Rectal smooth muscle tissue (tissue), 1 donor: ENCODE data around the gene ZNF862.

Experiments used
- H3K27ac ChIP-seq: one replicate; pipeline ENCODE4 v1.7.0; 2013; ENCODE audit warnings: low read depth, low read length, inconsistent platforms
- H3K27me3 ChIP-seq: one replicate; pipeline ENCODE4 v1.7.0; 2013; ENCODE audit warnings: low read length; ENCODE audit not compliant: control insufficient read depth, insufficient read depth
- H3K36me3 ChIP-seq: one replicate; pipeline ENCODE4 v1.7.0; 2013; ENCODE audit warnings: low read length; ENCODE audit not compliant: control insufficient read depth, insufficient read depth
- H3K4me1 ChIP-seq: one replicate; pipeline ENCODE4 v1.7.0; 2013; ENCODE audit warnings: low read length; ENCODE audit not compliant: control insufficient read depth, insufficient read depth
- H3K4me3 ChIP-seq: one replicate; pipeline ENCODE4 v1.7.0; 2013; ENCODE audit warnings: low read length
- H3K9ac ChIP-seq: one replicate; pipeline ENCODE4 v1.7.0; 2013; ENCODE audit warnings: low read length

Gene ZNF862

DNA sequence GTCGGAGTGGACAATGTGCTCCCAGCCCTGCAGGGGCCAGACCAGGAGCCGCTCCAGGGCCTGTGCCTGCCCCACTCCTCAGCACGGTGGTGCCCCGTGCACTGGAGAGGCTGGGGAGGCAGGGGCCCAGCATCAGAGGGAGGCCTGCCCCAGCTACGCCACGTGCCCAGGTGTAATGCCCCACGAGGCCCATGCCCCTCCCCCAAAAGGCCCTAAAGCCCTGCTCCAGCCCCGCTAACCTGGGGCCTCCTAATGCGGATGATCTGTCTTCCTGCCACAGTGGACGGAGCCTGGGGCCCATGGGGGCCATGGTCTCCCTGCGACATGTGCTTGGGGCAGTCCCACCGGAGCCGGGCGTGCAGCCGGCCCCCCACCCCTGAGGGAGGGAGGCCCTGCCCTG is 23.7 kb upstream of the ZNF862 start:
- Histone ChIP-seq H3K4me1 (no peaks in the 10 kb centered on the region), H3K4me3 (no peak overlapping the region), H3K9ac (no peak overlapping the region), H3K27ac (no peak overlapping the region), H3K27me3 (no peaks in the 10 kb centered on the region), H3K36me3 (no peaks in the 10 kb centered on the region)

DNA sequence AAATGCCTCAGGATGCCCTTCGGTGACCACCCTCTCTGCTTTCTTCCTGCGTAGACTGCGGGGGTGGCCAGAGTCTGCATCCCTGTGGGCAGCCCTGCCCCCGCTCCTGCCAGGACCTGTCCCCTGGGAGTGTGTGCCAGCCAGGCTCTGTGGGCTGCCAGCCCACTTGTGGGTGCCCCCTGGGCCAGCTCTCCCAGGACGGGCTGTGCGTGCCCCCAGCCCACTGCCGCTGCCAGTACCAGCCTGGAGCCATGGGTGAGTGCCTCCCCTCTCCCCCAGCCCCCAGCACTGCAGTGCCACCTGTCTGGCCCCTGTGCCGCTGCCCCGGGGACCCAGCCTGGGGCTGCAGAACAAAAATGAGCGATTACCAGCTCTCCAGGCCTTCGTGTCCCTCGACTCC is 23.1 kb upstream of the ZNF862 start:
- H3K4me1 ChIP-seq = no peaks in the 10 kb centered on the region
- no peak overlapping the region for H3K4me3 ChIP-seq
- no peaks in the 10 kb centered on the region for H3K36me3 ChIP-seq
- H3K9ac ChIP-seq = no peak overlapping the region
- H3K27me3 ChIP-seq = no peaks in the 10 kb centered on the region
- no peak overlapping the region for H3K27ac ChIP-seq

DNA sequence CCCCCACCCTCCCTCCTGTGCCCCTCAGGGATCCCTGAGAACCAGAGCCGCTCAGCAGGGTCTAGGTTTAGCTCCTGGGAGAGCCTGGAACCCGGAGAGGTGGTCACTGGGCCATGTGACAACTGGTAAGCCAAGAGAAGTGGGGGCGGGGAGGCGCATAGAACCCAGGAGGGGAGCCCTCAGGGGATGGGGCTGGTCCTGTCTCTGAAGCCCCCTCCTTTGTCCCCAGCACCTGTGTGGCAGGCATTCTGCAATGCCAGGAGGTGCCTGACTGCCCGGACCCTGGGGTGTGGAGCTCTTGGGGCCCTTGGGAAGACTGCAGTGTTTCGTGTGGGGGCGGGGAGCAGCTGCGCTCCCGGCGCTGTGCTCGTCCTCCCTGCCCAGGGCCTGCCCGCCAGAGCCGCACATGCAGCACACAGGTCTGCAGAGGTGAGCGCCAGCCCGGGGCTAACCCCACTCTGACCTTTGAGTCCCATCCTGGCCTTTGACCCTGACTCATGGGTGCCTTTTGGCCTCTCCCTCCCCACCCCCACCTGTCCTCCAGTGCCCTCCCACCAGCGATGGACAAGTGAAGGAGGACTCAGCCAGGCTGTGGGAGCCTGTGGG is 22.4 kb upstream of the ZNF862 start:
- Histone ChIP-seq H3K36me3 (no peaks in the 10 kb centered on the region), H3K27ac (no peak overlapping the region), H3K4me1 (no peaks in the 10 kb centered on the region), H3K9ac (no peak overlapping the region), H3K4me3 (no peak overlapping the region), H3K27me3 (no peaks in the 10 kb centered on the region)

DNA sequence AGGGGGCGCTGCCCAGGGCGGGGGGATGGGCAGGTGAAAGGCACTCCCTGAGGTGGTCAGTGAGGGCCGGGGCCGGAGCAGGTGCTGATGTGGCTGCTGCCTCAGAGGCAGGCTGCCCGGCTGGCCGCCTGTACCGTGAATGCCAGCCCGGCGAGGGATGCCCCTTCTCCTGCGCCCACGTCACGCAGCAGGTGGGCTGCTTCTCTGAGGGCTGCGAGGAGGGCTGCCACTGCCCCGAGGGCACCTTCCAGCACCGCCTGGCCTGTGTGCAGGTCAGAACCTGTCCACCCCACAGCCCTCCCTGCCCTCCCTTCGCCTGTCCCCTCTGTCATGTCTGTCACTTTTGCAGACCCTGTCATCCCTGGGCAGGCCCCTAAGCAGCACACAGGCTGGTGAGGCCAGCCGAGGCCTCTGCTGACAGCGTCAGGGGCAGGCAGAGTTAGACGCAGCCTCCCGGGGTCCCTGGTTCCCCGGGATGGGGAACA is 21.9 kb upstream of the ZNF862 start:
- no peaks in the 10 kb centered on the region for H3K4me1 ChIP-seq
- no peaks in the 10 kb centered on the region for H3K36me3 ChIP-seq
- H3K27me3 ChIP-seq = no peaks in the 10 kb centered on the region
- no peak overlapping the region for H3K4me3 ChIP-seq
- H3K27ac ChIP-seq = no peak overlapping the region
- H3K9ac ChIP-seq = no peak overlapping the region

DNA sequence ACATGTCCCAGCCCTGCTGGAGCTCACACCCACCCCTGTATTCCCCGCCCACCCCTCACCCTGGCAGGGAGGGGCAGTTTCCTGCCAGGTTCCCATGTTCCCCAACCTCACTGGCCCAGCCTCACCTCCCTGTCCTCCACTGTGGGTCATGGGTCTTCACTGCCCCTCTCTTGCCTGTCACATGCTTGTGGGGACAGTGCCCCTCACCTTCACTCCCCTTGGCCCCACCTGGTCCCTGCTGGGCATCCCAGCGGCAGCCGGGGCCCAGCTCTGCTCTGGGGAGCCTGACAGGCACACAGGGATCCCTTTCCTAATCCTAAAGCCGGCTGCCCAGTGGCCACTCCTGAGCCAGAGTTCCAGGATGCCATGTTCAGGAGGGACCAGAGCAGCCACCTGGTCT is 21.4 kb upstream of the ZNF862 start:
- no peaks in the 10 kb centered on the region for H3K36me3 ChIP-seq
- no peak overlapping the region for H3K9ac ChIP-seq
- no peak overlapping the region for H3K4me3 ChIP-seq
- H3K27me3 ChIP-seq = no peaks in the 10 kb centered on the region
- no peaks in the 10 kb centered on the region for H3K4me1 ChIP-seq
- no peak overlapping the region for H3K27ac ChIP-seq

DNA sequence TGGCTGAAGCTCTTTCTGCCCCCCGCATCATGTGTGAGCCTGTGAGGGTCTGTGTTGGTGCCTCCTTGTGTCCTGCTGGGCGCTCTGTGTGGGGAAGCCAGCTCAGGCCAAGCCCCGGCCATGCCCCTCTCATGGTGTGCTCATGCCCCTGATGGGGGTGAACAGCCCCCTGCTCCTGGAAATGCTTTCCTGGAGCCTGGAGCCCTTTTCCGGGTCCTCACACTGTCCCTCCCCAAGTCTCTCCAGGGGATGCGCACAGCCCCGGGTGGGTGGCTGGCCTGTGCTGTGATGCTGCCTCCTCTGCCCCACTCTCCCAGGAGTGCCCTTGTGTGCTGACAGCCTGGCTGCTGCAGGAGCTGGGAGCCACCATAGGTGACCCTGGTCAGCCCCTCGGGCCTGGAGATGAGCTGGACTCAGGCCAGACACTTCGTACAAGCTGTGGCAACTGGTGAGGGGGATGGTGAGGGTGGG is 20.8 kb upstream of the ZNF862 start:
- Histone ChIP-seq H3K4me3 (no peak overlapping the region), H3K9ac (no peak overlapping the region), H3K36me3 (no peaks in the 10 kb centered on the region), H3K27me3 (no peaks in the 10 kb centered on the region), H3K4me1 (no peaks in the 10 kb centered on the region), H3K27ac (no peak overlapping the region)

DNA sequence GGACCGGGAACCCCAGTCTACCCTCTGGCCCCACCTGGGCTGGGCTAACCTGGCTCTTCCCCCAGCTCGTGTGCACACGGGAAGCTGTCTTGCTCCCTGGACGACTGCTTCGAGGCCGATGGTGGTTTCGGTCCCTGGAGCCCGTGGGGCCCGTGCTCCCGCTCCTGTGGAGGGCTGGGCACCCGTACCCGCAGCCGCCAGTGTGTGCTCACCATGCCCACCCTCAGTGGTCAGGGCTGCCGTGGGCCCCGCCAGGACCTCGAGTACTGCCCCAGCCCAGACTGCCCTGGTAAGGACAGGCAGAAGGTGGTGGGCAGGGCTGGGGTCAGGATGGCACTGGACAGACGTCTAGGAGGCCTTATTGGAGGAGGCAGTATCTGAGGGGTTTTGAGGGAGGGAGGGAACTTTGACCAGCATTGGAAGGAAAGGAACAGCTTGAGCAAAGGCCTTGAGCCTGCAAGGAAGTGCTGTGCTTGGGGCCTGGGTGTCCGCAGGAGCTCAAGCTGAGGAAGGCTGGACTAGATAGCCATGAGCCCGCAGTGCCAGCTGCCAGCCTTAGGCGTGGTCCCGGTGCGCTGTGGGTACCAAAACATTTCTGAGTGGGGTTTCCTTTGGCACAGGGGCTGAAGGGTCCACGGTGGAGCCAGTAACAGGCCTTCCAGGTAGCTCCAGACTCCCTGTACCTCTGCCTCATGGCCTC is 20.2 kb upstream of the ZNF862 start:
- H3K27ac ChIP-seq = no peak overlapping the region
- no peak overlapping the region for H3K4me3 ChIP-seq
- no peaks in the 10 kb centered on the region for H3K36me3 ChIP-seq
- no peak overlapping the region for H3K9ac ChIP-seq
- H3K4me1 ChIP-seq = no peaks in the 10 kb centered on the region
- H3K27me3 ChIP-seq = peaks cover 1% of the 10 kb centered on the region

DNA sequence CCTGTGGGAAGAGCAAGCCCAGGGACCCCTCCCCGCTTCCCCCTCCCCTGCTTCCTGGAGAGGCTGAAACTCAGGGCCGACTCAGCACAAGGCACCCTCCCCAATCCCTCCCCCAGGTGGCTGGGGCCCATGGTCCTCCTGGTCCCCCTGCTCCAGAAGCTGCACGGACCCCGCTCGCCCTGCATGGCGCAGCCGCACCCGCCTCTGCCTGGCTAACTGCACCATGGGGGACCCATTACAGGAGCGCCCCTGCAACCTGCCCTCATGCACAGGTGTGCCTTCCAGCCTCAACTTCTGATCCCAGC is 19.7 kb upstream of the ZNF862 start:
- H3K27ac ChIP-seq = no peak overlapping the region
- H3K4me1 ChIP-seq = no peaks in the 10 kb centered on the region
- no peaks in the 10 kb centered on the region for H3K36me3 ChIP-seq
- H3K27me3 ChIP-seq = peaks cover 2% of the 10 kb centered on the region
- no peak overlapping the region for H3K4me3 ChIP-seq
- H3K9ac ChIP-seq = no peak overlapping the region

DNA sequence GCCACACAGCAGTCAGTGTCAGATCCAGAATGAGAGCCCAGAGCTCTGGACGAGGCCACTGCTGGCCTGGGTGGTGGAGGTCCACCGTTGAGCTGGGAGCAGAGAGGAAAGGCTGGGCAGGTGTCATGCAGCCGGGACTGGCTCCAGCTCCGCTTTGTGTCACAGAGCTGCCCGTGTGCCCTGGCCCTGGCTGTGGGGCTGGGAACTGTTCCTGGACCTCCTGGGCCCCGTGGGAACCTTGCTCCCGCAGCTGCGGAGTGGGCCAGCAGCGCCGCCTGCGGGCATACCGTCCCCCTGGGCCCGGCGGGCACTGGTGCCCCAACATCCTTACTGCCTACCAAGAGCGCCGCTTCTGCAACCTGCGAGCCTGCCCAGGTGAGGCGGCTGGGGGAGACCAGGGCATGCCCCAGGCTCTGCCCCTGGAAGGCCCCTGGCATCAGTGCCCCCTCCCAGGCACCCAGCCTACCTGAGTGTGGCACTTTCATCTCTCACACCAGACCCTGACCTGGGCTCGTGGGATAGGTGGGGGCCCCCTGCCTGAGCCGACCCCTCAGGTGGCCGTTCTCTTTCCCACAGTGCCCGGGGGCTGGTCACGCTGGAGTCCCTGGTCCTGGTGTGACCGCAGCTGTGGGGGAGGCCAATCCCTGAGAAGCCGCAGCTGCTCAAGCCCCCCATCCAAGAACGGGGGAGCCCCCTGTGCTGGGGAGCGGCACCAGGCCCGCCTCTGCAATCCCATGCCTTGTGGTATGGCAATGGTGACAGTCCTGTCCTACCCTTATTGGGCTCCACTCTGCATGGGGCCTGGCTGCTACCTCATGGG is 18.8 kb upstream of the ZNF862 start:
- Histone ChIP-seq H3K4me3 (no peak overlapping the region), H3K4me1 (no peaks in the 10 kb centered on the region), H3K27me3 (peaks cover 2% of the 10 kb centered on the region), H3K27ac (no peak overlapping the region), H3K9ac (no peak overlapping the region), H3K36me3 (no peaks in the 10 kb centered on the region)

DNA sequence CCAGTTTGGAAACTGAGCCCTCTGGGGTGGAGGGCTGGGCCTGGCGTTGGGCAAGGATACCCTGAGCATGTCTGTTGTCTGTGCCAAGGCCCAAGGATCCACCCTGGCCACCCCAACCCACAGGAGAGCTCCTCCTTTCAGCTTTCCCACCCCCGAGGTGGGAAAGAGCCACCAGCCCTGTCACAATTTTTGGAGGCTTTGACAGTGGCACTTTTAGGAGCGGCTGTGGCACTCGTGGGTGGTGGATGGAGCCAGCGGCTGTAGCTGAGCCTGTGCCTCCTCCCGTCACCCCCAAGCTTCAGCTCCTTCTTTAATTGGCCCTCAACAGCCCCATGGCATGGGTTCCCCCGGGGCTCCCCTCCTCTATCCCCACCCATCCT is 18.2 kb upstream of the ZNF862 start:
- Histone ChIP-seq H3K27ac (no peak overlapping the region), H3K9ac (no peak overlapping the region), H3K4me3 (no peak overlapping the region), H3K36me3 (no peaks in the 10 kb centered on the region), H3K27me3 (peaks cover 2% of the 10 kb centered on the region), H3K4me1 (no peaks in the 10 kb centered on the region)

DNA sequence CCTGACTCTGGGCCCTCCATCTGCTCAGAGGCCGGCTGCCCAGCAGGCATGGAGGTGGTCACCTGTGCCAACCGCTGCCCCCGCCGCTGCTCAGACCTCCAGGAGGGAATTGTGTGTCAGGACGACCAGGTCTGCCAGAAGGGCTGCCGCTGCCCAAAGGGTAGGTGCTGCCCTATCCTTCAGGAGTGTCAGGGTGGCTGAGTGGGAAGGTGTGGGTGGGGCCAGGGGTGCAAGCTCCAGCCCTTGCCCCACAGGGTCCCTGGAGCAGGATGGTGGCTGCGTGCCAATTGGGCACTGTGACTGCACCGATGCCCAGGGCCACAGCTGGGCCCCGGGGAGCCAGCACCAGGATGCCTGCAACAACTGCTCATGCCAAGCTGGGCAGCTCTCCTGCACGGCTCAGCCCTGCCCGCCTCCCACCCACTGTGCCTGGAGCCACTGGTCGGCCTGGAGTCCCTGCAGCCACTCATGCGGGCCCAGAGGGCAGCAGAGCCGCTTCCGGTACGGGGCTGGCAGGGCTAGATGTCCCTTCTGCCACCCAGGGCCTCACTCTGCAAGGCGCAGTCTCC is 17.5 kb upstream of the ZNF862 start:
- Histone ChIP-seq H3K9ac (no peak overlapping the region), H3K36me3 (no peaks in the 10 kb centered on the region), H3K27me3 (peaks cover 2% of the 10 kb centered on the region), H3K4me3 (no peak overlapping the region), H3K27ac (no peak overlapping the region), H3K4me1 (no peaks in the 10 kb centered on the region)
